ENCODE data around the gene MEIOB.

DNA sequence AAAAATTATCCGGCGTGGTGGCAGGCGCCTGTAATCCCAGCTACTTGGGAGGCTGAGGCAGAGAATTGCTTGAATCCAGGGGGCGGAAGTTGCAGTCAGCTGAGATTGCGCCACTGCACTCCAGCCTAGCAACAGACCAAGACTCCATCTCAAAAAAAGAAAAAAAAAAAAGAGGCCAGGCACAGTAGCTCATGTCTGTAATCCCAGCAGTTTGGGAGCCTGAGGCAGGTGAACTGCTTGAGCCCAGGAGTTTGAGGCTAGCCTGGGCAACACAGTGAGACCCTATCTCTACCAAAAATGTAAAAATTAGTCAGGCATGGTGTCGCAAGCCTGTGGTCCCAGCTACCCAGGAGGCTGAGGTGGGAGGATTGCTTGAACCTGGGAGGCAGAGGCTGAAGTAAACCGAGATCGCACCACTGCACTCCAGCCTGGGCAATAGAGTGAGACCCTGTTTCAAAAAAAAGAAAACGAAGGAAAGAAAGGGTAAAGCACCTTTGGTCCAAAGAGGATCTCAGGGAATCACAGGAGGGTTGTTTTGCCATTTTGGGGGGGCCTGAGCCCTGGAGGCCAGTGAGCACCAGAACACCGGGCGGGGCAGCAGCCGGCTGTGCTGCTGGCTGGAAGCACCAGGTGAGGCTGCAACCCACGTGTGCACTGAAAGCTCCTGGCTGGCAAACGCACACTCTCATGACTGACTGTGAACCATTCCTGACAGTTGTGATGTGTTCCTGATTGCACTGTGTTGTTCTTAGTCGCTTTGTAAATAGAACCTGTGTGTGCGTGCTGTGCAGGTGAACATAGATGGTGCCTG lies 27.9 kb upstream of the MEIOB start:
- TF ChIP-seq, protein P1, sequence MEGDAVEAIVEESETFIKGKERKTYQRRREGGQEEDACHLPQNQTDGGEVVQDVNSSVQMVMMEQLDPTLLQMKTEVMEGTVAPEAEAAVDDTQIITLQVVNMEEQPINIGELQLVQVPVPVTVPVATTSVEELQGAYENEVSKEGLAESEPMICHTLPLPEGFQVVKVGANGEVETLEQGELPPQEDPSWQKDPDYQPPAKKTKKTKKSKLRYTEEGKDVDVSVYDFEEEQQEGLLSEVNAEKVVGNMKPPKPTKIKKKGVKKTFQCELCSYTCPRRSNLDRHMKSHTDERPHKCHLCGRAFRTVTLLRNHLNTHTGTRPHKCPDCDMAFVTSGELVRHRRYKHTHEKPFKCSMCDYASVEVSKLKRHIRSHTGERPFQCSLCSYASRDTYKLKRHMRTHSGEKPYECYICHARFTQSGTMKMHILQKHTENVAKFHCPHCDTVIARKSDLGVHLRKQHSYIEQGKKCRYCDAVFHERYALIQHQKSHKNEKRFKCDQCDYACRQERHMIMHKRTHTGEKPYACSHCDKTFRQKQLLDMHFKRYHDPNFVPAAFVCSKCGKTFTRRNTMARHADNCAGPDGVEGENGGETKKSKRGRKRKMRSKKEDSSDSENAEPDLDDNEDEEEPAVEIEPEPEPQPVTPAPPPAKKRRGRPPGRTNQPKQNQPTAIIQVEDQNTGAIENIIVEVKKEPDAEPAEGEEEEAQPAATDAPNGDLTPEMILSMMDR (IDR thresholded peaks at IDR 0.05 in 8 of 11, conservative IDR thresholded peaks at IDR 0.05 in 3 of 11): no peak
- TF ChIP-seq POLR2AphosphoS5 (IDR thresholded peaks at IDR 0.05): no peak
